AG04450 (cell line): ENCODE results near the gene C1orf53. TPM values are rescaled to one million over a fixed set of nuclear protein-coding genes. Genes with fewer than 3 reads are reported as not detected.
A peak's percentile ranks its signal among the peaks of the same experiment; 100 is the strongest.

Source experiments
- CTCF ChIA-PET: fragments of 300-600, 350-600 bp; formaldehyde crosslinking; extraction: SDS; loops from one replicate; lab custom pipeline; 2022; ENCODE audit warnings: antibody characterized with exemption, inconsistent platforms; lab: Charles Lee
- POLR2A ChIA-PET: fragments of 350-600 bp; formaldehyde crosslinking; extraction: SDS; loops from one replicate; lab custom pipeline; 2021; ENCODE audit warnings: antibody characterized with exemption, inconsistent platforms; lab: Yijun Ruan, JAX
- DNase-seq: peaks from one replicate; pipeline ENCODE4 v3.0.0-alpha.2; 2011; ENCODE audit warnings: low read depth, low spot score
- H3K27ac ChIP-seq: one replicate; pipeline ENCODE4 v1.5.1; 2012; ENCODE audit warnings: low read depth, low read length, control low read depth
- H3K27me3 ChIP-seq: one replicate; pipeline ENCODE4 v1.6.0; 2012; ENCODE audit warnings: low read length; ENCODE audit not compliant: control insufficient read depth, insufficient read depth
- H3K4me3 ChIP-seq: 2 replicates; pipeline ENCODE4 v1.5.1; 2011; ENCODE audit warnings: mild to moderate bottlenecking, low read depth, low read length, control low read depth
- H3K9me3 ChIP-seq: 2 replicates; pipeline ENCODE4 v1.5.1; 2012; ENCODE audit warnings: low read length; ENCODE audit not compliant: control insufficient read depth, insufficient read depth
- polyA plus RNA-seq: library from polyadenylated mRNA; depleted of rRNA; stranded (reverse); fragments of >200 nt; gene quantifications from 2 replicates; pipeline ENCODE4 v1.2.3, GENCODE V29; 2011
- TF ChIP-seq, protein P1 (sequence below): IDR thresholded peaks from 2 replicates; pipeline ENCODE4 v1.5.1; 2011; ENCODE audit warnings: low read depth, low read length, control low read depth, inconsistent platforms

The C1orf53 gene
- polyA plus RNA-seq, 1 experiment: 6.2 TPM

DNA sequence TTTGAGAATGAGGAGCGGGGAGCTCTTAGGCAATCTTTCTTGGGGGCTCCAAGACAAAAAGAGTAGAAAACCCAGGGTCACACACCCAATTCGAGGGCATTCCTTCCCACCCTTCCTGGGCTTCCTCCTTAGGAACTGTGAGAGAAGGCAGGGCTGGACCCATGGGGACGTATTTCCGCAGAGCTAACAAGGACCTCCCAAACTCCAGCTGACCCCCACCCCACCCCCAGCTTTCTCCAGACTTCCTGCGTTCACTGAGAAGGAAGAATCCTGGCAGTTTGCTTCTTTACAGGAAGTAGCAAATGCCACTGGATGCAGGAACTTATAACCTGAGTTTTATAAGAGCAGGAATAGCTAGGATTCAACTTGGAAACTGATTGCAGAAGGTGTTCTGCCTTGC is 12.1 kb downstream of the C1orf53 start:
- POLR2A ChIA-PET: no interaction called here
- H3K27ac ChIP-seq: no peak overlapping the region
- peaks cover 14% of the 10 kb centered on the region; the same call in 1 of the 2 replicates for H3K9me3 ChIP-seq
- H3K4me3 ChIP-seq: no peak overlapping the region
- DNase-seq: no peak
- TF ChIP-seq, protein P1, sequence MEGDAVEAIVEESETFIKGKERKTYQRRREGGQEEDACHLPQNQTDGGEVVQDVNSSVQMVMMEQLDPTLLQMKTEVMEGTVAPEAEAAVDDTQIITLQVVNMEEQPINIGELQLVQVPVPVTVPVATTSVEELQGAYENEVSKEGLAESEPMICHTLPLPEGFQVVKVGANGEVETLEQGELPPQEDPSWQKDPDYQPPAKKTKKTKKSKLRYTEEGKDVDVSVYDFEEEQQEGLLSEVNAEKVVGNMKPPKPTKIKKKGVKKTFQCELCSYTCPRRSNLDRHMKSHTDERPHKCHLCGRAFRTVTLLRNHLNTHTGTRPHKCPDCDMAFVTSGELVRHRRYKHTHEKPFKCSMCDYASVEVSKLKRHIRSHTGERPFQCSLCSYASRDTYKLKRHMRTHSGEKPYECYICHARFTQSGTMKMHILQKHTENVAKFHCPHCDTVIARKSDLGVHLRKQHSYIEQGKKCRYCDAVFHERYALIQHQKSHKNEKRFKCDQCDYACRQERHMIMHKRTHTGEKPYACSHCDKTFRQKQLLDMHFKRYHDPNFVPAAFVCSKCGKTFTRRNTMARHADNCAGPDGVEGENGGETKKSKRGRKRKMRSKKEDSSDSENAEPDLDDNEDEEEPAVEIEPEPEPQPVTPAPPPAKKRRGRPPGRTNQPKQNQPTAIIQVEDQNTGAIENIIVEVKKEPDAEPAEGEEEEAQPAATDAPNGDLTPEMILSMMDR: no peak
- H3K27me3 ChIP-seq: peaks cover 99% of the 10 kb centered on the region
- CTCF ChIA-PET: interaction anchor here (0.6 to 6.4 kb wide), 11 partner anchors 10 to 515 kb away, joined by 3 to 38 read pairs (median 7); partner anchors contain the start of gene C1orf53

DNA sequence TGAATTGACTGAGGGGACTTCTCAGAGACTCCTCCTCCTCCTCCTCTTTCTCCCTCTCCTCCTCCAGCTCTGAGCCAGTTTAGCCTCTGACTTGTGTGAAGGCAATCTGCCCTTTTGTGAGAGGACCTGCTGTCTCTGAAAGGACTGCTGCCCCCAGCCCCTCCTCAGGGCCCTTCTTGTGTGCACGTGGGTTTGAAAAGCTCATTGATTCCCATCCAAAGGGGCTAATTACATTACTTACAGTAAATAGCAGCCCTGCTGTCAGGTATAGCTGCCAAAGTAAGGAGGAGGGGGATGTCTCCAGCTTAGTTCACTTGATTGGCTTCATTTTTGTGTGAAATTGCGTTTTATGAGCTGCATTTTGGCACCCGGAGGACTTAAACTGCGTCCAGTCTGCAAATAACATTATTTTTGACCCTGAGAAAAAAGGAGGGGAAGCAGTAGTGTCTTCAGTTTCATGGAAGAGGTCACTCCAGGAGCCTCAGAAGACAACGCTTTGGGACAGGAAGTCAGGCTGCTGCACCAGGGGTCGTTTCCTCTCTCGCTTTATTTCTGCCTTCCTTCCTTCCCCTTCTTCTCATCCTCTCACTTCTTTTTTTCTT is 12.9 kb downstream of the C1orf53 start:
- POLR2A ChIA-PET: interaction anchor here (1.8 kb wide), 1 partner anchor 13 kb away, joined by 4 read pairs; the partner anchor contains the start of gene C1orf53
- peaks cover 99% of the 10 kb centered on the region for H3K27me3 ChIP-seq
- DNase-seq: no peak
- TF ChIP-seq, protein P1: no peak
- H3K4me3 ChIP-seq: no peak overlapping the region
- H3K9me3 ChIP-seq: peaks cover 14% of the 10 kb centered on the region
- CTCF ChIA-PET: interaction anchor here (0.6 to 6.4 kb wide), 26 partner anchors 9 to 550 kb away, joined by 3 to 38 read pairs (median 4); partner anchors contain the start of gene C1orf53
- no peak overlapping the region for H3K27ac ChIP-seq

DNA sequence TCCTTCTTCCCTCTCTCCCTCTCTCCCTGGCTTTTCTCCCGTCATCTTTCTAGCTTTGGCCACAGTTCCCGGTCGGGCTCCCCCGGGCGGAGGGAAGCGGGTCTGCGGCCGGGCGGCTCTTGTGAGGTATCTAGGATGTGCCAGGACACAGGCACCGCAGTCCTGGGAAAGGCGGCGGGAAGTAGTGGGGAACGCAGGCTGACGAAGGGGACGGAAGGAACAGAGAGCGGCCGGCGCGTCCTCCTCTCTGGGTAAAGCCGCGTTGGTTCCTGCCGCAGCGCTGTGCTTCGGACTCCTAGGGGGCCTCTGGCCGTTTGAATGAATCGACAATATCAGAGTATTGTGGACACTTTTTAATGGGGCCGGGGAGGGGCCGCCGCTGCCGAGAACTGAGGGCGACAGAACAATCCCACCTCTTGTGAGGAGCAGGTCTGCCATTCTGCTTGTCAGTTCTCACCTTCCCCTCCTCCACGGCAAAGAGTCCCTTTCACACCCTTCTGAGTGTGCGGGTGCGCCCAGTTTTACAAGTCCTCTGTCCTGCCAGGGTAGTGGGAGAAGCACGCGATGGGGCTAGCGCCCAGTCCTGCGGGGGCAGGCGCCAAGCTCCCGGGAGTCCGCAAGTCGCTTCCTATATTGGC is 13.6 kb downstream of the C1orf53 start:
- CTCF ChIA-PET: interaction anchor here (0.5 to 6.4 kb wide), 22 partner anchors 8 to 516 kb away, joined by 3 to 38 read pairs (median 6); partner anchors contain the start of gene C1orf53
- peaks cover 17% of the 10 kb centered on the region for H3K9me3 ChIP-seq
- POLR2A ChIA-PET: interaction anchor here (1.8 kb wide), 1 partner anchor 13 kb away, joined by 4 read pairs; the partner anchor contains the start of gene C1orf53
- no peak for DNase-seq
- H3K27me3 ChIP-seq: peaks cover 98% of the 10 kb centered on the region
- TF ChIP-seq, protein P1: peak; percentile 76
- H3K4me3 ChIP-seq: peak overlapping the region; percentile 47
- H3K27ac ChIP-seq: no peak overlapping the region

DNA sequence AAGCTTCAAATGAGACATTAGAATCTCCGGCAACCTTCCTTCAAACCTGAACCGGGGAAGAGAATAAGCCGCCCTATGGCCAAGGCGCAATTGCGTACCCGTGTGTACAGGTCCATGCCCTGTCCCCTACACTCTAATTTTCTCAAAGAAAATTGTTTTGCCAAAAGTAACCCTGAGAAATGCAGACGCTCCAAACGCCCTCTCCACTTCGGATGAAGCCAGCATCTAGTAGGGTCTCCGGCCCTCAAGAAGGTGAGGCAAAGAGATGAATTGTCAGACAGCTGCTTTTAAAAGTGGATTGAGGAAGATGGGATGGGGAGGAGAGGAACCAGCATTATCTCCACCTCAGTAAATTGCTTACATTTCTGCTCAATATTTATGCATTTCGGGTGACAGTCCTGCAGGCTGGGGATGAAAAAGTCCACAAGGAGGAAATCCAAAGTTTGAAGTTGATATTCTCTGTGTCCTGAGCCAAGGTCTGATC is 14.1 kb downstream of the C1orf53 start:
- CTCF ChIA-PET: interaction anchor here (0.5 to 6.4 kb wide), 9 partner anchors 8 to 398 kb away, joined by 3 to 38 read pairs (median 15); partner anchors contain the start of gene C1orf53
- DNase-seq: no peak
- POLR2A ChIA-PET: interaction anchor here (1.8 kb wide), 1 partner anchor 14 kb away, joined by 4 read pairs; the partner anchor contains the start of gene C1orf53
- Histone ChIP-seq H3K9me3 (peaks cover 12% of the 10 kb centered on the region), H3K27ac (no peak overlapping the region), H3K4me3 (no peak overlapping the region), H3K27me3 (peaks cover 98% of the 10 kb centered on the region)
- TF ChIP-seq, protein P1: no peak
